Embryonic facial prominence (tissue), 1 donor: ENCODE measurements around the gene RNF208.

Source experiments
- DNase-seq: peaks from one replicate; pipeline ENCODE4 v3.0.0-alpha.2; 2016; ENCODE audit errors: extremely low spot score

RNF208 gene

GRCh38 chr9:137192448-137192780 lies 29.6 kb downstream of the RNF208 start:
- no peak for DNase-seq

DNA sequence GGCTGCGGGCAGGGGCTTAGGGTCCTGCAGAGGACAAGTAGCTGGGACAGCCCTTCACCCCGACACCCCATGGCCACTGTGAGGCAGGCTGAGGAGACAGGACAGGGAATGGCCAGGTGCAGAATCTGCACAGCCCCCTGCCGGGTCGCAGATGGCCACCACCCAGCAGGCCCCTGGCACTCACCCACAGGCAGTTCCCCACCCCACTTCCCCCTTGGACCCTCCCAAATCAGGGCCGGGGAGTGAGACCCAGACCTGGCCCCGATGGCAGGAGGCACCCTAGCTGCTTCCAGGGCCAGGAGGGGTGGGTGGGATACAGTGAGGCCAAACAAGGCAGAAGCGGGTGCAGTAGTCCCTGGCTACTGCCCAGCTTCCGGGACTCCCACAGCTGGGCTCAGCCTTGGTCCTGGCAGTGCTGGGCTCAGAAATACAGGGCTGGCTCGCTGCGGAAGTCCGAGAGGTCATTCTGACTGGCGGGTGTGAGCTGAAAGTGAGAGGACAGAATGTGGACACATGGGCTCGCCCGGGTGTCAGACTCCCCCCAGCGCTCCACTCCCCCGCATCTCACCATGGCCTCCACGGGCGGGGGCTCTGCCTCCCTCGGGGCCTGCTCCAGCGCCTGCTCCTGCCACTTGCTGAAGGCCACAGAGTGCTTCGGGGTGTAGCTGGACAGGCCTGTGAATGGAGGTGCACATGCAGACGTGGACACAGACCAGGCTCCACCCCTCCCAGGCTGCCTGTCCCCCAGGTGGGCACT lies 30.2 kb downstream of the RNF208 start:
- DNase-seq, result no peak

GRCh38 chr9:137191245-137191644 lies 30.8 kb downstream of the RNF208 start:
- DNase-seq, result no peak

GRCh38 chr9:137190315-137190856 lies 31.7 kb downstream of the RNF208 start:
- DNase-seq, result no peak

DNA sequence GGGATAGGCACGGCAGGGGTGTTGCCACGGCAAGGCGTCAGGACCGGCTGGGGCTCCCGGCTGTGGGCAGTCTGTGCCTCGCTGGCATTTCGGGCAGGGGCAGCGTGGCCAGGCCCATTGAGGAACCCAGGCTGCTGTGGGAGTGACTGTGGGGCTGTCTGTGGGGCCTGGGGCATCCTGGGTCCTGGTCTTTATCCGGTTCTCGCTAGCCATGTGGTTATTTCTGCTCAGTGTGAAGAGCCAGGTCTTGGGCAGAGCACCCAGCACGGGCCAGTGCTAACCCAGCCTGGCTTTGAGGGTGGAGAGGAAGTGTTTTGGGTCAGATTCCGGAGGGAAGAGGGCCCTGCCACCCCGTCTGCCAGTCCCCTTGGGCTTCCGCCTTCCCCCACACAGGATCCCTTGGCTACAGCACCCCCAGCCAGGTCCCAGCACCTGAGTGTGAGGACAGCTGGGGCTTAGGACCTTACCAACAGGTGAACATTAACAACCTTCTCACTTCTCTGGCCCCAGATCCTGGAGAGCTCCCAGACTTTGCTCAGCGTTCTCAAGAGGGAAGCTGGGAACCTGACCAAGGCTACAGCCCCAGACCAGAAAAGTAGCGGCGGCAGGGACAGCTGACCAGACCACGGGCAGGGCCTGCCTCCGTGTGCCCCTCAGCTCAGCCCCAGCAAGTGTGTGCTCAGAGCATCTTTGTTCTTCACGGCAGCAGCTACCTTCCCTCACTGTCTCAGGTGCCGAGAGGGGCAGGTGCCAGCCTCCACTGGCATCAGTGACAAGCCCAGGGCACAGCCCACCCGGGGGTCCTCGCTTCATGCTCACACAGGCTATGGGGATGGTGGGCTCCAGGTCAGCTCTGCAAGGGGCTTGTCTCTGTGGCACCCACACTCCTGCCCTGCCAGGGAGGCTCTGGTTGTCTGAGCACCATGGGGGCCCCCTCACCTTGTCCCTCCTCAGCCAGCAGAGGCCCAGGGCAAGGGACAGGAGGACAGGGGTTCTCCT lies 32.4 kb downstream of the RNF208 start:
- no peak for DNase-seq

GRCh38 chr9:137188490-137189296 lies 33.3 kb downstream of the RNF208 start, which contains the start of the genes ANAPC2 and SSNA1:
TSS of gene ANAPC2 (minus strand) at chr9:137188560. CDS start at chr9:137188532, 28 bp downstream.
TSS of gene SSNA1 (plus strand) at chr9:137188676. CDS start at chr9:137188727, 51 bp downstream.
- DNase-seq, result peak; percentile 66

- DNase-seq, result no peak
Observed at GRCh38 chr9:137188086-137188489, 34.0 kb downstream of the RNF208 start.

DNA sequence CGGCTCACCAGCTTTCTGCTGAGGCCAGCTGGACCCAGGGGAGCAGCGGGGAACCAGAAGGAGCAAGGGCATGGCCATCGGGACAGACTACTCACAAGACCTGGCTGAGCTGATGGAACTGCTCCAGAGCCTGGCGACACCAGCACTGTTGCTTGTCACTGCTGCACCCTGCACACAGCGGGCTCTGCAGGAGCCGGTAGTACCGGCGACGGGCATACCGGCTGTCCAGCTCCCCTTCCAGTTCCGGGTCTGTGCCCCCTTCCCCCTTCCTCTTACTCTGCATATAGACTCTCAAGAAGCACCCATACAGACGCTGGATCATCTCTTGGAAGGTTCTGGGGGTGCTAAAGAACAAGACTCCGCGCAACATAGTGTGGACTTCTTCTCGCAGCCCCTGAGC lies 34.7 kb downstream of the RNF208 start:
- DNase-seq, result no peak

DNA sequence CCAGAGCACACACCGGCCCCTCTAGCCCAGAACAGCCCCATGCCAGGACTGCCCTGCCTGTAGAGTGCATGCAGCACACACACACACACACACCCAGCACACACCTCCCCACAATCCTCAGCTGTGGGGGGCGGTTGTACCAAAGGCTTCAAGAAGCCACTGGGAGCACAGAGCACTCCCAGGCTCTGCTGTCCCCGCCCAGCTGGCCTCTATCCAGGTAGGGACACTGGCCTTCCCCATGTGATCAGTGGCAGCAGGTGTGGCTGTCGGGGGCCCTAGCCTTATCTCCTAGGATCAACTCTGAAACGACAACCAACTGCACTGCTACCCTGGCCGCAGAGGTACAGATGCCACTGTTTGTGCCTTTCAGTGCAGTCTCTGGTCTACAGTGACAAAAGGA lies 35.7 kb downstream of the RNF208 start:
- DNase-seq, result no peak

- no peak for DNase-seq
Observed at GRCh38 chr9:137185921-137186320, 36.1 kb downstream of the RNF208 start.

GRCh38 chr9:137184881-137185660 lies 37.0 kb downstream of the RNF208 start:
- DNase-seq, result no peak

DNA sequence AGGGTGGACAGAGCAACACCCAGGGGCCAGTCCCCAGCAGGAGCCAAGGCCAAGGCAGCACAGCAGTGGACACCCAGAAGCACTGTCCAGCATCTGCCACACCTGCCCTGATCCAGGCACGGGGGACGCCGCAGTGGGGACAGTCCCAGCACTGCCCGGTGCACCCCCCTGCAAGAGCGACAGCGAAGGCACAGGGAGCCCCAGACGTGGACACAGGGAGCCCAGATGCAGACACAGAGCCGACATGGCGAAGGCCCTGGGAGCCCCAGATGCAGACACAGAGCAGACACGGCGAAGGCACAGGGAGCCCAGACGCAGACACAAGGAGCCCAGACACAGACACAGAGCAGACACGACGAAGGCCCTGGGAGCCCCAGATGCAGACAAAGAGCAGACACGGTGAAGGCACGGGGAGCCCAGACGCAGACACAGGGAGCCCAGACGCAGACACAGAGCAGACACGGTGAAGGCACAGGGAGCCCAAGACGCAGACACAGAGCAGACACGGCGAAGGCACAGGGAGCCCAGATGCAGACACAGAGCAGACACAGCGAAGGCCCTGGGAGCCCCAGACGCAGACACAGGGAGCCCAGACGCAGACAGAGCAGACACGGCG lies 38.0 kb downstream of the RNF208 start:
- no peak for DNase-seq

GRCh38 chr9:137182836-137183235 lies 39.2 kb downstream of the RNF208 start:
- no peak for DNase-seq

DNA sequence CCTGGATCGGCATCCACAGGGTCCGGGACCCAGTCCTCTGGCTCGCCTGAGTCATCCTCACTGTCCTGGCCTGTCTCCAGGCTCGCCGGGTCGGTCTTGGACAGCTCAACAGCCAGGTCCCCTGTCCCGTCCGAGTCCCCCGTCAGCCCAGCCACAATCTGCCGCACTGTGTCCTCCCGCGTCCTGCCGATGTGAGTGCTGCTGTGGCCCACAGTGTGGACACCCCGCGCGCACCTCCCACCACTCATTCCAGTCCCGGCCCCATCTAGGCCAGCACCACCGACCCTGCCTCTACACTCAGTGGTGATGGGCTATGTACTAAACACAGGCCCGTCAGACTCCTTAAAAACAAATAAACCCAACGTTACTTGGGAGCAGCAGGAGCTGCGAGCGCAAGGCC lies 40.4 kb downstream of the RNF208 start:
- DNase-seq, result no peak

DNA sequence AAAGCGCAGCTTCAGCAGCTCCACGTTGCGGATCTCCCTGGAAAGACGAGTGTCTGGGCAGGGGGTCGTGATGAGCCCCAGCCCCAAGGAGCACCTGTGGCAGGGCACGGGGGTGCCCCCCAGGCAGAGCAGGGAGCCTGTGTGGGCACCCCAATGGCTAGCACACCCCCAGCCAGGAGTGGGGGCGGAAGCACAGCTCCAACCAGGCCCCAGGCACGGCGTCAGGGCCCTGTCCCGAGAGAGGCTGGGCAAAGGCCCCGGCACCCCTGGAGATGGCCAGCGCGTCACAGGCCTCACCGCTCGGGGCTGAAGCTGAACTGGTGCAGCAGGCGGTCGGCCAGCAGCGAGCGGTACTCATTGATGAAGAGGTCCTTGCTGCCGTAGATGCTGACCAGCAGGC lies 41.5 kb downstream of the RNF208 start:
- DNase-seq, result no peak

DNA sequence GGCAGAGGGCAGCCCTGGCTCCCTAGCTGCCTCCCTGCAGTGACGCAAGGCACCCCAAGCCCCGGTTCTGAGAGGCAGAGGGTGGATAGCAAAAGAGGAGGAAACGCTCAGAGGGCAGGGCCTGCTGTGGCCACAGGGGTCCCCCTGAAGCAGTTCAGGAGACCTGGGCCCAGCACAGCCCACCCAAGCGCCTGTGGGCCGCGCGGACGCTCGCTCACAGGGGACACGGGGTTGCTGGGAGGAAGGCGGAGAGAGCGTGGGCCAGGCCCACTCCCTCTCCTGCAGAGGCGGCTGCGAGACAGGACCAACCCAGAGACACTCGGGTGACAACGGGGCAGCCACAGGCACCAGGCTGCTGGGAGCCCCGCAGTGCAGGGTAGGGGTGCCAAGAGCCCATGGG lies 42.3 kb downstream of the RNF208 start:
- no peak for DNase-seq

DNA sequence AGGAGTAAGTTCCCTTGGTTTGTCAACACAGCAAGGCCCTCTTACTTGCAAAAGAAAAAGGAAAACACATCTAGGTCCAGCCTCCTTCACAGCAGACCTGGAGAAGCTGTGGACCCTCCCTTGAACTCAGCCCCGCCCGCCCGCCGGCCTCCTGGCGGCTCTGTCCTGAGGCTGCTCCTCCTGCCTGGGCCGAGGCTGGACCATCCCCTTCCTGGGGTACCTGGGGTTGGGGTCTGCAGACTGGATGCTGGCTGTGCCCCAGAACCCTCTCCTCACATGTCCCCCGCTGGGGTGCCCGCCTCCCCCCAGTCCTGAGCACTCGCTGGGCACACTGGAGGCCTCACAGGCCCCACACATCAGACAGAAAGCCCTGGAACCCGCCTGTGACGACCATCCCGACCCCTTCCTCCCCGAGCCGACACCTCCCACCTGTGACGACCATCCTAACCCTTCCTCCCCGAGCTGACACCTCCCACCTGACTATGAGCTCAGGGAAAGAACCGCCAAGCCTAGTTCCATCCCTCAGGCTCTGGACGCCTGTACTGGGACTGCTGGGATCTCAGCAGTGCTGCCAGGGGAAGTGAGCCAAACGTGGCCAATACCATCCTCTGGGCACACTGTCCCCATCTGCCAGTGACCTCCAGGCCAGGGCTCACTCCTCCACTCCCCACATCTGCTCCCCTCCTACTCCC lies 43.0 kb downstream of the RNF208 start:
- DNase-seq, result no peak

GRCh38 chr9:137178201-137178938 lies 43.7 kb downstream of the RNF208 start:
- no peak for DNase-seq
